PC-9 (cell line): ENCODE data around the gene CD200R1L. TPM values are rescaled to one million over a fixed set of nuclear protein-coding genes. Genes with fewer than 3 reads are reported as not detected.

Source experiments
- BruUV-seq: library from RNA; stranded (reverse); fragments of 400-500 nt; replicated peaks from 2 replicates; lab custom pipeline; 2021; lab: Mats Ljungman, UMichigan
- CTCF ChIA-PET: fragments of 300-600 bp; sonication (Branson Sonifier 250); formaldehyde crosslinking; loops from one replicate; lab custom pipeline; 2022; ENCODE audit warnings: antibody characterized with exemption; lab: Charles Lee
- POLR2A ChIA-PET: fragments of 300-600 bp; sonication (Branson Sonifier 250); formaldehyde crosslinking; loops from one replicate; lab custom pipeline; 2022; ENCODE audit warnings: antibody characterized with exemption; ENCODE audit not compliant: unreplicated experiment; lab: Charles Lee
- DNase-seq, 2 experiments: peaks; one replicate each; pipeline versions ENCODE4 v3.0.0 to v3.0.0-alpha.2; 2015 to 2022; ENCODE audit warnings: mixed read lengths in 1 of 2
- H2AFZ ChIP-seq: fragments of 200-600 bp; sonication (generic); 2 replicates; pipeline ENCODE4 v1.8.1; 2017; ENCODE audit warnings: antibody characterized with exemption
- H3F3A ChIP-seq: fragments of 200-600 bp; sonication (generic); 2 replicates; pipeline ENCODE4 v1.8.1; 2017; ENCODE audit warnings: antibody characterized with exemption, mild to moderate bottlenecking, low read depth; ENCODE audit not compliant: insufficient read depth
- H3K27ac ChIP-seq: fragments of 200-600 bp; sonication (generic); 2 replicates; pipeline ENCODE4 v1.6.1; 2016; ENCODE audit warnings: mixed run types
- H3K27me3 ChIP-seq: fragments of 200-600 bp; sonication (generic); 2 replicates; pipeline ENCODE4 v1.6.1; 2016; ENCODE audit warnings: low read depth, mixed run types; ENCODE audit not compliant: insufficient read depth
- H3K36me3 ChIP-seq: fragments of 200-600 bp; sonication (generic); 2 replicates; pipeline ENCODE4 v1.6.1; 2016; ENCODE audit warnings: low read depth, mixed run types
- H3K4me1 ChIP-seq: fragments of 200-600 bp; sonication (generic); replicated peaks from 2 replicates; pipeline ENCODE4 v1.6.1; 2016; ENCODE audit warnings: mixed run types; ENCODE audit not compliant: insufficient read depth
- H3K4me2 ChIP-seq: fragments of 200-600 bp; sonication (generic); 2 replicates; pipeline ENCODE4 v1.6.1; 2017; ENCODE audit warnings: mixed run types
- H3K4me3 ChIP-seq: fragments of 200-600 bp; sonication (generic); 2 replicates; pipeline ENCODE4 v1.6.1; 2016; ENCODE audit warnings: mixed run types
- H3K79me2 ChIP-seq: fragments of 200-600 bp; sonication (generic); 2 replicates; pipeline ENCODE4 v1.6.1; 2017; ENCODE audit warnings: low read depth, mixed run types
- H3K9me2 ChIP-seq: fragments of 200-600 bp; sonication (generic); 2 replicates; pipeline ENCODE4 v1.8.1; 2017; ENCODE audit warnings: mild to moderate bottlenecking; ENCODE audit not compliant: insufficient read depth
- H3K9me3 ChIP-seq: fragments of 200-600 bp; sonication (generic); 2 replicates; pipeline ENCODE4 v1.8.1; 2016; ENCODE audit warnings: low read depth; ENCODE audit not compliant: insufficient read depth
- H4K20me1 ChIP-seq: fragments of 200-600 bp; sonication (generic); 2 replicates; pipeline ENCODE4 v1.8.1; 2017; ENCODE audit not compliant: insufficient read depth
- EZH2 ChIP-seq: fragments of 200-600 bp; sonication (generic); IDR thresholded peaks from 2 replicates; pipeline ENCODE4 v1.8.0; 2017; ENCODE audit warnings: antibody characterized with exemption, low read depth
- intact Hi-C: fragments of 100-400 bp; cut with micrococcal nuclease; formaldehyde crosslinking; loops from one replicate; pipeline ENCODE4 v1.10.0; 2022; ENCODE audit not compliant: unreplicated experiment
- total RNA-seq: library from RNA; stranded (reverse); gene quantifications from 2 replicates; pipeline ENCODE4 v1.2.3, GENCODE V29; 2021
- TF ChIP-seq, protein P1 (sequence below): fragments of 200-600 bp; sonication (generic); conservative IDR thresholded peaks from 2 replicates; pipeline ENCODE4 v1.6.1; 2017; ENCODE audit warnings: mixed run types, antibody characterized with exemption, mild to moderate bottlenecking, moderate library complexity

CD200R1L gene
- total RNA-seq, 1 experiment from 2014 or later, result 0.37 TPM

DNA sequence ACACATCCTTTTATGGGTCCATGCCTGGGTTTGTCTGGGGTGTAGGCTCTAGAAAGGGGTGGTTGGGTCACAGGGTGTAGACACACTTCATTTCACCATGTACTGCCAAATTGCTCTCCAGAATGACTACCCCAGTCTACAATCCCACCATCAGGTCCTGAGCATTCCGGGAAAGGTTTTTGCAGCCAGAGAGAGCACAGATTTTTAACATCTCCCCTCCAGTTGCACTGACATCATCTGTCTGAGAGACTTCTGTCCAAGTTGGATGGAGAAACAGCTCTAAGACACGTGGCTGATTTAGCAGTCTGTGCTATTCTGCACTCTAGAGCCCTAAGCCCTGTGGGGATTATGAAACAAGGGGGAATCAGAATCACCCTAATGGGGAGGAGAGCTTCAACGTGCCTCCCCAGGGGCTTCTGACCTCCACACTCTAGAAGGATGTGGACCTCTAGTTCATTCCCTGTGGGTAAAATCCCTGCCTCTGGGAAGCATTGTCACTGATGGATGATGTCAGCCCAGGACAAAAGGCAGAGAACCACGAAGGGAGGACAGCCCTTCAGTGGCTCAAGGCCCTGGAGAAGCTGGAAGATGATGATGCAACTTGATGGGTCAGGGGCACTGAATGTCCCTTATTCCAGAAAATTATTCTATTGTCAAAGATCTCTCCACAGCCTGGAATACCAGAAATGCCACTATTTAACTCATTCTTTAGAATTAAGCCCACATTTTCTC lies 71.5 kb downstream of the CD200R1L start:
- Histone ChIP-seq H3F3A (peaks cover 75% of the 10 kb centered on the region), H3K36me3 (no peaks in the 10 kb centered on the region), H3K4me3 (no peak overlapping the region), H3K27me3 (no peaks in the 10 kb centered on the region), H3K79me2 (no peaks in the 10 kb centered on the region), H3K4me1 (peaks cover 84% of the 10 kb centered on the region), H3K4me2 (peak overlapping the region; percentile 47), H3K9me2 (no peaks in the 10 kb centered on the region), H2AFZ (no peak overlapping the region), H3K9me3 (no peaks in the 10 kb centered on the region; the same call in 1 of the 2 replicates), H4K20me1 (no peaks in the 10 kb centered on the region), H3K27ac (peak overlapping the region; percentile 88)
- intact Hi-C loops, result no loop called here
- POLR2A ChIA-PET, result interaction anchor here (0.5 to 1.1 kb wide), 4 partner anchors 25 to 837 kb away, joined by 3 to 15 read pairs (median 5); no protein-coding TSS in a partner anchor
- no TSS peak for BruUV-seq
- CTCF ChIA-PET, result interaction anchor here (0.7 to 2.0 kb wide), 2 partner anchors 27 to 40 kb away, joined by 3 to 9 read pairs; no protein-coding TSS in a partner anchor
- DNase-seq, result no peak
- no peak for TF ChIP-seq EZH2
- TF ChIP-seq, protein P1, sequence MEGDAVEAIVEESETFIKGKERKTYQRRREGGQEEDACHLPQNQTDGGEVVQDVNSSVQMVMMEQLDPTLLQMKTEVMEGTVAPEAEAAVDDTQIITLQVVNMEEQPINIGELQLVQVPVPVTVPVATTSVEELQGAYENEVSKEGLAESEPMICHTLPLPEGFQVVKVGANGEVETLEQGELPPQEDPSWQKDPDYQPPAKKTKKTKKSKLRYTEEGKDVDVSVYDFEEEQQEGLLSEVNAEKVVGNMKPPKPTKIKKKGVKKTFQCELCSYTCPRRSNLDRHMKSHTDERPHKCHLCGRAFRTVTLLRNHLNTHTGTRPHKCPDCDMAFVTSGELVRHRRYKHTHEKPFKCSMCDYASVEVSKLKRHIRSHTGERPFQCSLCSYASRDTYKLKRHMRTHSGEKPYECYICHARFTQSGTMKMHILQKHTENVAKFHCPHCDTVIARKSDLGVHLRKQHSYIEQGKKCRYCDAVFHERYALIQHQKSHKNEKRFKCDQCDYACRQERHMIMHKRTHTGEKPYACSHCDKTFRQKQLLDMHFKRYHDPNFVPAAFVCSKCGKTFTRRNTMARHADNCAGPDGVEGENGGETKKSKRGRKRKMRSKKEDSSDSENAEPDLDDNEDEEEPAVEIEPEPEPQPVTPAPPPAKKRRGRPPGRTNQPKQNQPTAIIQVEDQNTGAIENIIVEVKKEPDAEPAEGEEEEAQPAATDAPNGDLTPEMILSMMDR, result no peak

DNA sequence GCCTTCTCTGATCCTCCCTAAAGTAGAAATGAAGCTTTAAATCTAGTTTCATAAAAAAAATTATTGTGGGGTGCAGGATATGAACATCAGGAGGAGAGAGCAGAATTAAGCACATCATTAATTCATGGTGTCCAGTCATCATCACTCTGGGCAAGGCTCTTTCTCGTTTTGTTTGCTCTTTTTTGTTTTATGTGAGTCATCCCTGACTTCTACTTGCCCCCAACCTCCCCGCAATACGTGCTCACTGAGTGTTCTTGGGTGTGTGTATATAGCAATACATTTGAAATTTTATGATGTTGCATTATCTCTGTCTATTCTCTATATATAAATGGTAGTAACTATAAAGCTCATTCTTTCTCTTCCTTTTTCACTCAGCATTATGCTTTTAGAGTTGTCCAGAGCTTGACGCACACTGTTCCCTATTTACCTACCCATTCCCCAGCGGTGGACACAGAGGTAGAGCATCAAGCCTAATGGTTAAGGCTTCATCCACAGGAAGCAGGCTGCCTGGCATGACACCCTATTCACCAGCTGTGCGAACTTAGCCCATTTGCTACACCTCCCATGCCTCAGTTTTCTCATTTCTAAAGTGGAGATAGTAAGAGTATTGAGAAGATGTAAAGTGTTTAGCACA lies 72.3 kb downstream of the CD200R1L start:
- Histone ChIP-seq H3F3A (peaks cover 68% of the 10 kb centered on the region), H3K9me2 (no peaks in the 10 kb centered on the region), H2AFZ (no peak overlapping the region), H3K27me3 (no peaks in the 10 kb centered on the region), H3K9me3 (no peaks in the 10 kb centered on the region; the same call in 1 of the 2 replicates), H3K36me3 (no peaks in the 10 kb centered on the region), H3K4me1 (peaks cover 84% of the 10 kb centered on the region), H3K4me2 (peak overlapping the region; percentile 47), H3K4me3 (no peak overlapping the region), H3K27ac (peak overlapping the region; percentile 88), H4K20me1 (no peaks in the 10 kb centered on the region), H3K79me2 (no peaks in the 10 kb centered on the region)
- ChIA-PET CTCF (interaction anchor here (0.6 to 2.0 kb wide), 5 partner anchors 28 to 132 kb away, joined by 3 to 16 read pairs (median 5); no protein-coding TSS in a partner anchor), POLR2A (interaction anchor here (0.5 to 1.6 kb wide), 4 partner anchors 25 to 103 kb away, joined by 3 to 17 read pairs (median 10); no protein-coding TSS in a partner anchor)
- BruUV-seq, result no TSS peak
- TF ChIP-seq, protein P1, result no peak
- TF ChIP-seq EZH2, result no peak
- DNase-seq, result peak; percentile 64 to 87
- intact Hi-C loops, result loop anchor here (1.0 kb wide), 7 partner anchors 22 to 217 kb away; no protein-coding TSS in a partner anchor

DNA sequence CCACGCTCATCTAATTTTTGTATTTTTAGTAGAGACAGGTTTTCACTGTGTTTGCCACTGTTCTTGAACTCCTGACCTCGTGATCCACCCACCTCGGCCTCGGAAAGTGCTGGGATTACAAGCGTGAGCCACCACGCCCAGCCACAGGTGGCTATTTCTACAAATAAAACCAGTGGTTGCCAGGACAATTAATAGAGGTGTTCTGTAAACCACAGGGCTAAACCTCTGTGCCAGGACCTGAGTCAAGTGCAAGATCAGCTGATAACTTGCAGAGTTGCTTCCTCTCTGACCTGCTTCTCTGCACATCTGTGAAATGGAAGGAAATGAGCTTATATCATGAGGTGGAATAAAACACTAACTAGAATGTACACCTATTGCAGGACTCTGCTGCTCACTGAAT lies 72.8 kb downstream of the CD200R1L start:
- CTCF ChIA-PET, result interaction anchor here (0.6 to 2.0 kb wide), 5 partner anchors 28 to 131 kb away, joined by 3 to 16 read pairs (median 5); no protein-coding TSS in a partner anchor
- no TSS peak for BruUV-seq

More for the DNA sequence above, 72.8 kb downstream of the CD200R1L start:
- Histone ChIP-seq H3K9me2 (no peaks in the 10 kb centered on the region), H3K4me2 (peak overlapping the region; percentile 34), H3K9me3 (peaks cover 1% of the 10 kb centered on the region; the same call in 1 of the 2 replicates), H3F3A (peaks cover 62% of the 10 kb centered on the region), H4K20me1 (no peaks in the 10 kb centered on the region), H3K27me3 (no peaks in the 10 kb centered on the region), H2AFZ (no peak overlapping the region), H3K36me3 (no peaks in the 10 kb centered on the region), H3K27ac (peak overlapping the region; percentile 88), H3K4me1 (peaks cover 78% of the 10 kb centered on the region), H3K4me3 (no peak overlapping the region), H3K79me2 (no peaks in the 10 kb centered on the region)
- POLR2A ChIA-PET, result interaction anchor here (0.7 to 1.6 kb wide), 4 partner anchors 26 to 102 kb away, joined by 5 to 17 read pairs (median 10); no protein-coding TSS in a partner anchor
- TF ChIP-seq, protein P1, result no peak
- no peak for TF ChIP-seq EZH2
- peak; percentile 88 to 96 for DNase-seq
- intact Hi-C loops, result loop anchor here (1.0 kb wide), 8 partner anchors 22 to 217 kb away; no protein-coding TSS in a partner anchor
